SK-N-SH treated with all-trans-retinoic acid at 6 μM for 48 hours (cell line): Measurements from ENCODE around the gene GDPD4.

Experiments
- CSDC2 ChIP-seq: fragments of 250-450 bp; sonication (Bioruptor Pico); IDR thresholded peaks from 2 replicates; pipeline ENCODE4 v1.5.0; 2020; ENCODE audit warnings: mild to moderate bottlenecking, moderate library complexity
- OSR1 ChIP-seq: fragments of 250-450 bp; sonication (Bioruptor Pico); IDR thresholded peaks from 2 replicates; pipeline ENCODE4 v1.8.0; 2022; ENCODE audit warnings: moderate library complexity, mild to moderate bottlenecking, inconsistent platforms
- PPARA ChIP-seq: fragments of 250-450 bp; sonication (Bioruptor Pico); IDR thresholded peaks from 2 replicates; pipeline ENCODE4 v1.5.0; 2020; ENCODE audit warnings: mild to moderate bottlenecking, borderline replicate concordance
- RARB ChIP-seq: fragments of 250-450 bp; sonication (Bioruptor Pico); IDR thresholded peaks from 2 replicates; pipeline ENCODE4 v1.8.0; 2021; ENCODE audit warnings: mild to moderate bottlenecking, moderate library complexity
- SNAI2 ChIP-seq: fragments of 250-450 bp; sonication (Bioruptor Pico); IDR thresholded peaks from 2 replicates; pipeline ENCODE4 v1.5.0; 2020; ENCODE audit warnings: mild to moderate bottlenecking, moderate library complexity
- TOX ChIP-seq: fragments of 250-450 bp; sonication (Bioruptor Pico); IDR thresholded peaks from 2 replicates; pipeline ENCODE4 v1.8.0; 2021; ENCODE audit warnings: mild to moderate bottlenecking, moderate library complexity, borderline replicate concordance
- ZC3H10 ChIP-seq: fragments of 250-450 bp; sonication (Bioruptor Pico); IDR thresholded peaks from 2 replicates; pipeline ENCODE4 v1.5.1; 2021; ENCODE audit warnings: mild to moderate bottlenecking, moderate library complexity
- ZNF70 ChIP-seq: fragments of 450-650 bp; formaldehyde crosslinking; IDR thresholded peaks from 2 replicates; pipeline ENCODE4 v1.5.0; 2020; ENCODE audit warnings: mild to moderate bottlenecking, moderate library complexity
- ZNF8 ChIP-seq: fragments of 450-650 bp; formaldehyde crosslinking; IDR thresholded peaks from 2 replicates; pipeline ENCODE4 v1.5.0; 2020; ENCODE audit warnings: mild to moderate bottlenecking, moderate library complexity
- TF ChIP-seq, protein P1 (sequence below): fragments of 250-450 bp; sonication (Bioruptor Pico); IDR thresholded peaks from 2 replicates; pipeline ENCODE4 v1.5.1; 2020; ENCODE audit warnings: low read depth, mild to moderate bottlenecking, moderate library complexity
- TF ChIP-seq, protein P2 (sequence below): fragments of 250-450 bp; sonication (Bioruptor Pico); IDR thresholded peaks from 2 replicates; pipeline ENCODE4 v1.8.0; 2020; ENCODE audit warnings: mild to moderate bottlenecking, moderate library complexity, borderline replicate concordance

DNA sequence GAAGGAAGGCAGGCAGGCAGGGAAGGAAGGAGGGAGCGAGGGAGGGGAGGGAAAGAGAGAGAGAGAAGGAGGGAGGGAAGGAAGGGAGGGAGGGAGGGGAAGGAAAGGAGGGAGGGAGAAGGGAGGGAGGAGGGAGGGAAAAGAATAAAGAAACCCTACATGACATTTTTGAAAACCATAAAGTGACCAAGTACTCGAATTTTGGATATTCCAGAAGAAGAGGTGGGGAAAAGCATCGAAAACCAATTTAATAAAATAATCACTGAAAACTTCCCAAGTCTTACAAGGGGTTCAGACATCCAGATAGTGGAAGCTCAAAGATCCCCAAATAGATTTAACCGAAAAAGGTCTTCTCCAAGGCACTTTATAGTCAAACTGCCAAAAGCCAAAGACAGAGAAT is 11.7 kb downstream of the GDPD4 start:
- TF ChIP-seq ZC3H10 (CRISPR knock-in tag) (no peak), OSR1 (CRISPR knock-in tag) (no peak), ZNF8 (CRISPR knock-in tag) (no peak), SNAI2 (CRISPR knock-in tag) (no peak), ZNF70 (CRISPR knock-in tag) (no peak), RARB (CRISPR knock-in tag) (no peak), CSDC2 (no peak), TOX (CRISPR knock-in tag) (no peak), PPARA (CRISPR knock-in tag) (no peak)
- TF ChIP-seq, protein P1, sequence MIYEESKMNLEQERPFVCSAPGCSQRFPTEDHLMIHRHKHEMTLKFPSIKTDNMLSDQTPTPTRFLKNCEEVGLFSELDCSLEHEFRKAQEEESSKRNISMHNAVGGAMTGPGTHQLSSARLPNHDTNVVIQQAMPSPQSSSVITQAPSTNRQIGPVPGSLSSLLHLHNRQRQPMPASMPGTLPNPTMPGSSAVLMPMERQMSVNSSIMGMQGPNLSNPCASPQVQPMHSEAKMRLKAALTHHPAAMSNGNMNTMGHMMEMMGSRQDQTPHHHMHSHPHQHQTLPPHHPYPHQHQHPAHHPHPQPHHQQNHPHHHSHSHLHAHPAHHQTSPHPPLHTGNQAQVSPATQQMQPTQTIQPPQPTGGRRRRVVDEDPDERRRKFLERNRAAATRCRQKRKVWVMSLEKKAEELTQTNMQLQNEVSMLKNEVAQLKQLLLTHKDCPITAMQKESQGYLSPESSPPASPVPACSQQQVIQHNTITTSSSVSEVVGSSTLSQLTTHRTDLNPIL (CRISPR knock-in tag) = no peak
- TF ChIP-seq, protein P2, sequence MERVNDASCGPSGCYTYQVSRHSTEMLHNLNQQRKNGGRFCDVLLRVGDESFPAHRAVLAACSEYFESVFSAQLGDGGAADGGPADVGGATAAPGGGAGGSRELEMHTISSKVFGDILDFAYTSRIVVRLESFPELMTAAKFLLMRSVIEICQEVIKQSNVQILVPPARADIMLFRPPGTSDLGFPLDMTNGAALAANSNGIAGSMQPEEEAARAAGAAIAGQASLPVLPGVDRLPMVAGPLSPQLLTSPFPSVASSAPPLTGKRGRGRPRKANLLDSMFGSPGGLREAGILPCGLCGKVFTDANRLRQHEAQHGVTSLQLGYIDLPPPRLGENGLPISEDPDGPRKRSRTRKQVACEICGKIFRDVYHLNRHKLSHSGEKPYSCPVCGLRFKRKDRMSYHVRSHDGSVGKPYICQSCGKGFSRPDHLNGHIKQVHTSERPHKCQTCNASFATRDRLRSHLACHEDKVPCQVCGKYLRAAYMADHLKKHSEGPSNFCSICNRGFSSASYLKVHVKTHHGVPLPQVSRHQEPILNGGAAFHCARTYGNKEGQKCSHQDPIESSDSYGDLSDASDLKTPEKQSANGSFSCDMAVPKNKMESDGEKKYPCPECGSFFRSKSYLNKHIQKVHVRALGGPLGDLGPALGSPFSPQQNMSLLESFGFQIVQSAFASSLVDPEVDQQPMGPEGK (CRISPR knock-in tag) = no peak
